Activated T-helper 1 cell treated with anti-CD3 and anti-CD28 coated beads, Interleukin-2, amount 50 U/mL, for 16 hours (primary cell): ENCODE results near the gene MYL6B.
"Not testable (repeated sequence)": the region's sequence is repeated elsewhere in the genome, so short reads cannot be mapped to it uniquely, and the experiment has no call there.

Experiments
- DNase-seq, 2 donors: peaks; one replicate each; pipeline ENCODE4 v3.0.0-alpha.2; 2020; ENCODE audit warnings: low read depth in 1 of 2, low spot score in 1 of 2

The MYL6B gene

GRCh38 chr12:56152756-56153677 is 630 bp downstream of the MYL6B start:
- no peak for DNase-seq

DNA sequence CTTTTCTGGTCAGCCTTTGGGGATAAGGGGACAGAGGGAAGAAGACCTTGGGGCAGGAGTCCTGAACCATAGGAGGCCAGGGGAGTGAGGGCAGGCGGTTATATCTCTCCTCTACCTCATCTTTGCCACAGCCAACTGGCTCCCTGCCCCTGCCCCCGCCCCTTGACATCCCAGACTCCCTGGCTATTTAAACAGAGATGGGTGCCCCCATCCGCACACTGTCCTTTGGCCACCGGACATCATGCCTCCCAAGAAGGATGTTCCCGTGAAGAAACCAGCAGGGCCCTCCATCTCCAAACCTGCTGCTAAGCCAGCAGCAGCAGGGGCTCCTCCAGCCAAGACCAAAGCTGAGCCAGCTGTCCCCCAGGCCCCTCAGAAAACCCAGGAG is 1.3 kb downstream of the MYL6B start:
- DNase-seq, result no peak

- no peak for DNase-seq
Observed at GRCh38 chr12:56154246-56154771, 1.9 kb downstream of the MYL6B start.

GRCh38 chr12:56154818-56155217 is 2.4 kb downstream of the MYL6B start:
- DNase-seq, result no peak

GRCh38 chr12:56155256-56155845 is 3.0 kb downstream of the MYL6B start:
- DNase-seq, result no peak

DNA sequence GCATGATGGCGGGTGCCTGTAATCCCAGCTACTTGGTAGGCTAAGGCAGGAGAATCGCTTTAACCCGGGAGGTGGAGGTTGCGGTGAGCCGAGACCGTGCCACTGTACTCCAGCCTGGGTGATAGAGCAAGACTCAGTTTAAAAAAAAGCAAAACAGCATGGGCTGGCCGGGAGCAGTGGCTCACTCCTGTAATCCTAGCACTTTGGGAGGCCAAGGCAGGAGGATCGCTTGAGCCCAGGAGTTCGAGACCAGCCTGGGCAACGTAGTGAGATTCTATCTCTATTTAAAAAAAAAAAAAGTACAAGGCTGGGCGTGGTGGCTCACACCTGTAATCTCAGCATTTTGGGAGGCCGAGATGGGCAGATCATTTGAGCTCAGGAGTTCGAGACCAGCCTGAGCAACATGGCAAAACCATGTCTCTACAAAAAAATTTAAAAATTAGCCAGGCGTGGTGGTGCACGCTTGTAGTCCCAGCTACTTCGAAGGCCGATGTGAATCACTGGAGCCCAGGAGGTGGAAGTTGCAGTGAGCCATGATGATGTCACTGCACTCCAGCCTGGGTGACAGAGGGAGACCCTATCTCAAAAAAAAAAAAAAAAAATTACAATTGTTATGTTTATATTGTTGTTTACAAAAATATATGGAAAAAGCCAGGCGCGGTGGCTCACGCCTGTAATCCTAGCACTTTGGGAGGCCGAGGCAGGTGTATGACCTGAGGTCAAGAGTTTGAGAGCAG is 4.2 kb downstream of the MYL6B start:
- not testable (repeated sequence) for DNase-seq

DNA sequence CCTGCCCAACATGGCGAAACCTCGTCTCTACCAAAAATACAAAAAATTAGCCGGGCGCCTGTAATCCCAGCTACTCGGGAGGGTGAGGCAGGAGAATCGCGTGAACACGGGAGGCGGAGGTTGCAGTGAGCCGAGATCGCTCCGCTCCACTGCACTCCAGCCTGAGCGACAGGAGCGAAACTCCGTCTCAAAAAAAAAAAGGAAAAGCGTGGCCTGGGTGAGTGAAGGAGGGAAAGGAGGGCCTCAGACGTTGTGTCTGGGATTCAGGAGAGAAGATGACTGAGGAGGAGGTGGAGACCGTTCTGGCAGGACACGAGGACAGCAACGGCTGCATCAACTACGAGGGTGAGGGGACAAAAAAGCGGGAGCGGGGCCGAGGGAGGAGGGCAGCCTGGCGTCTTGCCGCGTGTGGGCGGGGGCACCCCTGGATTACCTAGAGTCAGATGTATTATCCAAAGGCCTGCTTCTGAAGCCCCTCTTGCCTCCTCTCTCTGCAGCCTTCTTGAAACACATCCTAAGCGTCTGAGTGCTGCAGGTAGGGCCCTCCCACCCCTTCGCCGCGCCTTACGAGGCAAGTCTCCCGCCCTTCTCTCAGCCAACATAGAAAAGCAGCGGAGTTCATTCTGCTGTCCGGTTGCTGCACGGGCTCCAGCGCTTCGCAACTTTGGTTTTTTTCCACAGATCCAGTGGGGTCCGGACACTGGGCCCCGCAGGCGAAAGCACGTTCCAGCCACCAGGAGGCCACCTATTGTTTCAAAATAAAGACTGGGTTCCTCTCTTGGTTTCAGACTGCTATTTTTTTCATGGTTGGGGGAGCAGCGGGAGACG is 5.0 kb downstream of the MYL6B start:
- peak; percentile 23 to 32 for DNase-seq

GRCh38 chr12:56158029-56158925 is 5.9 kb downstream of the MYL6B start, which contains the start of gene MYL6:
Gene MYL6 (plus strand): TSS chr12:56158359. CDS start chr12:56158402, 43 bp downstream.
- peak; percentile 68 to 83 for DNase-seq

- no peak for DNase-seq
Observed at GRCh38 chr12:56158926-56159461, 6.6 kb downstream of the MYL6B start.

DNA sequence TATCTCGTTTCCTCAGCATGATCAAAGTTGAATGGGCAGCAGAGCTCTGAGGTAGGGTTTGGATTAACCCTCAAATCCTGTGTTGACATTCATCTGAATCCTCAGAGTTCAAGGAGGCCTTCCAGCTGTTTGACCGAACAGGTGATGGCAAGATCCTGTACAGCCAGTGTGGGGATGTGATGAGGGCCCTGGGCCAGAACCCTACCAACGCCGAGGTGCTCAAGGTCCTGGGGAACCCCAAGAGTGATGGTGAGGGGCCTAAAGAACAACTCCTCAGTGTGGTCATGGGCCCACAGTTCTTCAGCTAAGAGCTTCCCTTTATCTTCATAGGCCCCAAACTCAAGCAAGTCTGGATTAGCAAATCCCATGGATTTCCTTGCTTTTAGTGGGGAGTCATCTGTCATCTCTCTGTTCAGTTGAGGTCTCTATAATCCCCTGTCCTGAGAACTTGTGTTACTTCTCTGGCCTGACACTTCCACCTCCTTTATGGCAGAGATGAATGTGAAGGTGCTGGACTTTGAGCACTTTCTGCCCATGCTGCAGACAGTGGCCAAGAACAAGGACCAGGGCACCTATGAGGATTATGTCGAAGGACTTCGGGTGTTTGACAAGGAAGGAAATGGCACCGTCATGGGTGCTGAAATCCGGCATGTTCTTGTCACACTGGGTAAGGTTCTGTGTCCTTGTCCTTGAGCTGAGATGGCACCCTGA is 7.2 kb downstream of the MYL6B start:
- DNase-seq, result no peak

DNA sequence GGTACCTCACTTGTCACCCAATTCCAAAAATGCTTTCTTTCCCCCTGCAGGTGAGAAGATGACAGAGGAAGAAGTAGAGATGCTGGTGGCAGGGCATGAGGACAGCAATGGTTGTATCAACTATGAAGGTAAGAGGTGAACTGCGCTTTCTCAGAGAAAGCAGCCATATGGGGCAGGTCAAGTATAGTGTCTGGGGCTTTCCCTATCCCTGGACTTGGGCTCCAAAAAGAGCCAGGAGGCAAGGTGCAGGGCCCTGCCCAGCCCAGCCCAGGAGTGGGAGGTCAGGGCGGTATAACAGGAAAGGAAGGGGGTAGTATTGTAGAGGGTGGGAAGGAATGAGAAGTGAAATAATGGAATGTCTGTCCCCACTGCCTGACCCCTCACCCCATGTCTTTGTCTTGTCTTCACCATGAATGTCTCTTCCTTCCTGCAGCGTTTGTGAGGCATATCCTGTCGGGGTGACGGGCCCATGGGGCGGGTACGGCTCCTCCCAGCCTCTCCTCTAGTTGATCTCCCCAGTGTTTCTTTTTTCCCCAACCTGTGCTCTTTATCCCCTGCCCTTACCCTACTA is 7.9 kb downstream of the MYL6B start:
- DNase-seq, result peak; percentile 23 to 33

GRCh38 chr12:56160894-56161689 is 8.7 kb downstream of the MYL6B start:
- DNase-seq, result no peak

DNA sequence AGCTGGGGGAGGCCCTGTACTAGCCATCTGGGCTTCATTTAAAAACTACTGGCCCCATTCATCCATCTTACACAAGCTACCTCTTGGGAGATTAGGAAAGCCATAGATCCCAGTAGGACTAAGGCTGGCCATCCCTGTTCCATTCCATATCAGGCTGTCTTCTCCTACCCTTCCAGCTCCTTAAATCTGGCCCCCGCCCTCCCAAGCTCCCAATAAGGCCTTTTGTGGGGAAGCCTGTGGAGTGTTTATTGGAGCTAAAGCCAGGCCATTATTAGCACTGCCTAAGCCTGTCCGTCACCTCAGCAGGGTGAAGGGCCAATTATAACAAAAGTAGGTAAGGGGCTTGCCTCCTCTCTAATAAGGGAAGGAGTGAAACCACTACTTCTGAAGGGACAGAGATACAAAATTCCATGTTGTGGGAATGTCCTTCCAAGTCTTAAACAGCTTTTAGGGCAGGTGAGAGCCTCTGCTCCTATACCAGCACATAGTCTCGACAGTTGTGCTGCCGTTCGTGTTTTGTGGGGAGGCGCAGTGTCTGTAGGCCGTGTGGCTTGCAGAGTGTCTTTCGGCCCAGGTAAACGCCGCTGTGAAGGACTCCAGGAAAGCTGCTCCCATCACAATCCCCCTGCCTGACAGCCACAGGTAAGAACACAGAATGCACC is 9.4 kb downstream of the MYL6B start:
- no peak for DNase-seq

DNA sequence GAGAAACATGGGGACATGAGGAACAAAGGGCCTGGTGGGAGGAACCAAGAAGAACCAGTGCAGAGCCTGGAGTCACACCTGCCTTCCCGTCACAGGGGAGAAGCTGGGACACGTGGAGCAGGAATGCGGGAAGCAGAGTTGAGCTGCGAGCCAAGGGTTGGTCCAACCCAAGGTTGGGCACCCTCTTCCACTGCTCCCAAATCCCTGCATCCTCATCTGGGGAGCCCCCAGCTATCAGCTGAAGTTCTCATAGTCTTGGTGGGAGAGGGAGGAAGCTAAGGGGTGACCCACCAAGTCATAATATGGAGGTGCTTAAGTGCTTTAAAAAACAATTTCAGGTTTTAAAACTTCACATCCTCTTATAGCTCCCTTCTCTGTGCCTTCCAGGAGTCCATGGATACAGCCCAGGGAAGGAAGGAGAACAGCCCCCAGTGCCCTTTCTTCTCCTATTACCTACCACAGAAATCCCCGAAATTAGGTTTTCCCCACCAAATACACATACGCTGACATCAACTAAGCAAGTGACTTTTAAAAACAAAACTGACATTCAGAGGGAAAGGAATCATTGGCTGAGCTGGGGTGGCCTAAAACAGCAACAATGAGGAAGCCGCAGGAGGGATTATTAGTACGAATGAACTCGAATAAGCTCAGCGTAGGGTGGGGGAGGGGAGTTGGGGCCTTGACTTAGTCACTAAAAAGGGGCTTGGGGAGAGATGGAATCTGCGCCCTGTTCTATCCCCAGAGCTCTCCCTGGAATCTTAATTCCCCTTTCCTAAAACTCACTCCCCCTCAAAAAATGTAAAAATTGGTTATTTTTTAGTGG is 10.3 kb downstream of the MYL6B start:
- DNase-seq, result no peak

DNA sequence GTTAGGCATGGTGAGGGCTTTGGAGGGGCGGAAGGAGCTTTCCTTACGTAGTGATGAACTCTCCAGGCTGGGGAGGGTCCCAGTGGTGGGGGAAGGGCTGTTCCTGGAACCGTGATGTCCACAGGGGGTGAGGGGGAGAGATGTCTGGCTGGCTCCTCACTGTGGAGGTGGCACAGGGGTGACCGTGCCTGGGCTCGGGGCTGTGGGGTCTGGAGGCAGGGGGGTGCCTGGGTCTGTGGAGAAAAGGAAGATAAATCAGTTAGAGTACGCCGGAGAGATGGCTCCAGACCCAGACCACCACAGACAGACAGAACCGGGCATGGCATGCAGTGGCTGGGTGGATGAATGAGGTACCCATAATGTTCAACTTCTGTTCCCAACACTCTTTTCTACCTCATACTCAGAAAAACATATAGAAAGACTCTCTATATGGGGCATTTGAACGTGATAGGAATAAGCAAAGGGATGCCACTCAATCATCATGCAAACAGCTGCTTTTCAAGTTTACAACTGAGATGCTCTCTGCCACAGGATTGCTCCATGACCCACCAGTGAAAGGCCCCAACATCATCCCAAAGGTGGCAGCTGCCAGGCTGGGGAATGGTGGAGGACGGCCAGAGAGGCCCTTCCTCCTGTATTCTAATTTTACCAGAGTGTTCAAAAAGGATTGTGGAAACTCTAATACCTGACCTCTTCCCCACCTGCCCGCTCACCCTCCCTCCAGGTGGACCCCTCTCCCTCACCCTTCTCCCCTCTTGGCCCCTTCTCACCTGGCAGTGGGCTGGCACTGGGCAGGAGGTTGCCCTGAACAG is 11.4 kb downstream of the MYL6B start:
- no peak for DNase-seq
